ENCODE data around the gene GNG5.
"Not testable (repeated sequence)": the region's sequence is repeated elsewhere in the genome, so short reads cannot be mapped to it uniquely, and the experiment has no call there.

The GNG5 gene

DNA sequence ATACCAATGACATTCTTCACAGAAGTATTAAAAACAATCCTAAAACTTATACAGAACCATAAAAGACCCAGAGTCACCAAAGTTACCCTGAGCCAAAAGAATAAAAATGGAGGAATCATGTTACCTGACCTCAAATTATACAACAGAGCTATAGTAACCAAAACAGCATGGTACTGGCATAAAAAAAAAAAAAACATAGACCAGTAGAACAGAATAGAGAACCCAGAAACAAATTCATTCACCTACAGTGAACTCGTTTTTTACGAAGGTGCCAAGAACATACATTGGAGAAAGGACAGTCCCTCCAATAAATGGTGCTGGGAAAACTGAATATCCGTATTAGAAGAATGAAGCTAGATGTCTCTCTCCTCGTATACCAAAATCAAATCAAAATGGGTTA lies 2.6 kb upstream of the GNG5 start:
- Histone ChIP-seq H3K36me3 (ENCODE audit: control insufficient read depth, low read length) (peaks cover 16% of the 10 kb centered on the region), H3K27me3 (ENCODE audit: control insufficient read depth, low read length) (no peaks in the 10 kb centered on the region), H3K9me3 (ENCODE audit: control insufficient read depth, insufficient read depth, low read length) (peaks cover 8% of the 10 kb centered on the region), H3F3A (ENCODE audit: control insufficient read depth, insufficient read depth) (peaks cover 16% of the 10 kb centered on the region), H3K4me1 (ENCODE audit: control insufficient read depth, low read length) (peaks cover 18% of the 10 kb centered on the region), H3K4me3 (ENCODE audit: low read length) (no peak overlapping the region), H3K79me2 (ENCODE audit: control insufficient read depth, low read length) (peaks cover 29% of the 10 kb centered on the region), H4K20me1 (ENCODE audit: control insufficient read depth, insufficient read depth, low read depth, low read length) (peaks cover 8% of the 10 kb centered on the region; the same call in 1 of the 2 replicates), H3K27ac (ENCODE audit: low read depth, low read length) (no peak overlapping the region), H3K9me2 (replicated peaks; ENCODE audit: control insufficient read depth, low read length) (no peaks in the 10 kb centered on the region), H3K4me2 (ENCODE audit: low read length) (no peak overlapping the region)
- TF ChIP-seq, protein P1, sequence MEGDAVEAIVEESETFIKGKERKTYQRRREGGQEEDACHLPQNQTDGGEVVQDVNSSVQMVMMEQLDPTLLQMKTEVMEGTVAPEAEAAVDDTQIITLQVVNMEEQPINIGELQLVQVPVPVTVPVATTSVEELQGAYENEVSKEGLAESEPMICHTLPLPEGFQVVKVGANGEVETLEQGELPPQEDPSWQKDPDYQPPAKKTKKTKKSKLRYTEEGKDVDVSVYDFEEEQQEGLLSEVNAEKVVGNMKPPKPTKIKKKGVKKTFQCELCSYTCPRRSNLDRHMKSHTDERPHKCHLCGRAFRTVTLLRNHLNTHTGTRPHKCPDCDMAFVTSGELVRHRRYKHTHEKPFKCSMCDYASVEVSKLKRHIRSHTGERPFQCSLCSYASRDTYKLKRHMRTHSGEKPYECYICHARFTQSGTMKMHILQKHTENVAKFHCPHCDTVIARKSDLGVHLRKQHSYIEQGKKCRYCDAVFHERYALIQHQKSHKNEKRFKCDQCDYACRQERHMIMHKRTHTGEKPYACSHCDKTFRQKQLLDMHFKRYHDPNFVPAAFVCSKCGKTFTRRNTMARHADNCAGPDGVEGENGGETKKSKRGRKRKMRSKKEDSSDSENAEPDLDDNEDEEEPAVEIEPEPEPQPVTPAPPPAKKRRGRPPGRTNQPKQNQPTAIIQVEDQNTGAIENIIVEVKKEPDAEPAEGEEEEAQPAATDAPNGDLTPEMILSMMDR (IDR thresholded peaks at IDR 0.05; ENCODE audit: low read depth, low read length, poor library complexity, severe bottlenecking): no peak
- no peak for TF ChIP-seq EZH2phosphoT487 (IDR thresholded peaks at IDR 0.05; ENCODE audit: borderline replicate concordance, low read length)

GRCh38 chr1:84508510-84508909 lies 2.1 kb upstream of the GNG5 start:
- H3F3A ChIP-seq (ENCODE audit: control insufficient read depth, insufficient read depth): peaks cover 20% of the 10 kb centered on the region
- H3K27me3 ChIP-seq (ENCODE audit: control insufficient read depth, low read length): no peaks in the 10 kb centered on the region
- peaks cover 8% of the 10 kb centered on the region for H3K9me3 ChIP-seq (ENCODE audit: control insufficient read depth, insufficient read depth, low read length)

DNA sequence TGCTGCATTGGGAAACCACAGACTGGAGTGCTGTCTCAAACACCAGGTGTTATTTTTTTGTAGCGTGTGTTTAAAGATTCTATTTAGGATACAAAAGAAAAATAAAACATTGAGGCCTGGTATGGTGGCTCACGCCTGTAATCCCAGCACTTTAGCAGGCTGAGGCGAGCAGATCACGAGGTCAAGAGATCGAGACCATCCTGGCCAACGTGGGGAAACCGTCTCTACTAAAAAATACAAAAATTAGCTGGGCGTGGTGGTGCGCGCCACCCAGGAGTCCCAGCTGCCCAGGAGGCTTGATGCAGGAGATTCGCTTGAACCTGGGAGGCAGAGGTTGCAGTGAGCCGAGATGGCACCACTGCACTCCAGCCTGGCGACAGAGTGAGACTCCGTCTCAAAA lies 1.5 kb upstream of the GNG5 start:
- H3K27ac ChIP-seq (ENCODE audit: low read depth, low read length); H3K9me3 ChIP-seq (ENCODE audit: control insufficient read depth, insufficient read depth, low read length); H3K27me3 ChIP-seq (ENCODE audit: control insufficient read depth, low read length); H3K9me2 ChIP-seq (replicated peaks; ENCODE audit: control insufficient read depth, low read length): not testable (repeated sequence)
- Histone ChIP-seq H3K4me2 (ENCODE audit: low read length) (peak overlapping the region; percentile 89), H4K20me1 (ENCODE audit: control insufficient read depth, insufficient read depth, low read depth, low read length) (peaks cover 16% of the 10 kb centered on the region; the same call in 1 of the 2 replicates), H3K79me2 (ENCODE audit: control insufficient read depth, low read length) (peaks cover 41% of the 10 kb centered on the region), H3F3A (ENCODE audit: control insufficient read depth, insufficient read depth) (peaks cover 20% of the 10 kb centered on the region), H3K4me3 (ENCODE audit: low read length) (peak overlapping the region; percentile 94), H3K36me3 (ENCODE audit: control insufficient read depth, low read length) (peaks cover 26% of the 10 kb centered on the region), H3K4me1 (ENCODE audit: control insufficient read depth, low read length) (peaks cover 29% of the 10 kb centered on the region)

More at GRCh38 chr1:84508510-84508909, 2.1 kb upstream of the GNG5 start:
- H4K20me1 ChIP-seq (ENCODE audit: control insufficient read depth, insufficient read depth, low read depth, low read length): peaks cover 13% of the 10 kb centered on the region; the same call in 1 of the 2 replicates
- peaks cover 21% of the 10 kb centered on the region for H3K36me3 ChIP-seq (ENCODE audit: control insufficient read depth, low read length)
- TF ChIP-seq, protein P1 (IDR thresholded peaks at IDR 0.05; ENCODE audit: low read depth, low read length, poor library complexity, severe bottlenecking): no peak
- TF ChIP-seq EZH2phosphoT487 (IDR thresholded peaks at IDR 0.05; ENCODE audit: borderline replicate concordance, low read length): no peak
- H3K4me2 ChIP-seq (ENCODE audit: low read length): no peak overlapping the region
- H3K4me3 ChIP-seq (ENCODE audit: low read length): no peak overlapping the region
- H3K79me2 ChIP-seq (ENCODE audit: control insufficient read depth, low read length): peaks cover 34% of the 10 kb centered on the region
- no peak overlapping the region for H3K27ac ChIP-seq (ENCODE audit: low read depth, low read length)
- H3K4me1 ChIP-seq (ENCODE audit: control insufficient read depth, low read length): peaks cover 23% of the 10 kb centered on the region
- no peaks in the 10 kb centered on the region for H3K9me2 ChIP-seq (replicated peaks; ENCODE audit: control insufficient read depth, low read length)

DNA sequence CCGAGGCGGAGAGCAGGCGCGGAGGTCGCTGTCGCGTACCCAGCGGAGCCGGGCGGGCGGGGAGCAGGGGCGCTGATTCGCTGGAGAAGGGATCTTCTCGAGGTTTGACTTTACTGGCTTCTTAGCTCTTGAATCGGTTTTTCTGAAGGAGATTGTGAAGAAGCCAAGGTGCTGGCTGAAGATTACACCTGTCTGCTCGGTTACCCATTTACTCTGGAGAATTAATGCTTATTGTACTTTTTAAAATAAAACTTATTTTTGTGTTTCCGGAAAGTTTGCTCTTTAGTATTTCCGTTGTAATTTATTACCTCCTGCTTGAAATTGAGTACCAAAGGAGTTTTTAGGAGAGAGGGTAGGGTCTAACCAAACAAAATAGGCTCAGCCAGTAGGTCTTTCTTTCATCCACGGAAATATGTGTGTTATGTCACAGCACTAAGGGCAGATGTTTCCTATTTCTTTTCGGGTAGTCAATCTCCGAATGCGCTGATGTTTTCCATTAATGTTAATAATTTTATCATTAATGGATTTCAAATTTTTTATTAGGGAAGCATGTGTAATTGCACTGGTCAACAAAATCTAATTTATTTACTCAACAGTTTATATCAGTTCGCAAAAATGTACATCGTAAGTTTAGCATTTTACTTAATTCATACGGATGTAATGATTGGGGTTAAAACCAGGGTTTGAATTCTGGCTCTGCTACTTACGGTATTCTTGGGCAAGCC lies 510 bp upstream of the GNG5 start:
- Histone ChIP-seq H3K27me3 (ENCODE audit: control insufficient read depth, low read length) (no peaks in the 10 kb centered on the region), H4K20me1 (ENCODE audit: control insufficient read depth, insufficient read depth, low read depth, low read length) (peaks cover 16% of the 10 kb centered on the region; the same call in 1 of the 2 replicates), H3K36me3 (ENCODE audit: control insufficient read depth, low read length) (peaks cover 31% of the 10 kb centered on the region), H3K9me2 (replicated peaks; ENCODE audit: control insufficient read depth, low read length) (no peaks in the 10 kb centered on the region), H3K4me1 (ENCODE audit: control insufficient read depth, low read length) (peaks cover 30% of the 10 kb centered on the region), H3K9me3 (ENCODE audit: control insufficient read depth, insufficient read depth, low read length) (peaks cover 8% of the 10 kb centered on the region), H3K27ac (ENCODE audit: low read depth, low read length) (peak overlapping the region; percentile 87), H3K4me2 (ENCODE audit: low read length) (peak overlapping the region; percentile 89), H3F3A (ENCODE audit: control insufficient read depth, insufficient read depth) (peaks cover 23% of the 10 kb centered on the region), H3K79me2 (ENCODE audit: control insufficient read depth, low read length) (peaks cover 51% of the 10 kb centered on the region), H3K4me3 (ENCODE audit: low read length) (peak overlapping the region; percentile 94)
- TF ChIP-seq, protein P1 (IDR thresholded peaks at IDR 0.05; ENCODE audit: low read depth, low read length, poor library complexity, severe bottlenecking): no peak
- TF ChIP-seq EZH2phosphoT487 (IDR thresholded peaks at IDR 0.05; ENCODE audit: borderline replicate concordance, low read length): no peak

Data from DOHH2 (cell line).